ENCODE results near the gene U2AF1. TPM values are rescaled to one million over a fixed set of nuclear protein-coding genes. Genes with fewer than 3 reads are reported as not detected.

U2AF1 gene
- total RNA-seq, 2 experiments from 2014 or later: 60.8 to 75.0 TPM

Other genes with a start within 250 kb of the U2AF1 start
- gene WDR4, start 228.0 kb downstream of the U2AF1 start, total RNA-seq (2014; rRNA removed; shearing (Covaris generic)): 38.1 and 45.7 TPM in 2 replicates
- 62.2 and 73.8 TPM in 2 replicates for gene WDR4, start 228.0 kb downstream of the U2AF1 start, total RNA-seq (2022)
- 23.1 and 40.8 TPM in 2 replicates for gene NDUFV3, start 214.3 kb downstream of the U2AF1 start, total RNA-seq (2014; rRNA removed; shearing (Covaris generic))
- gene NDUFV3, start 214.3 kb downstream of the U2AF1 start, total RNA-seq (2022): 28.2 and 29.4 TPM in 2 replicates
- 0.09 TPM in 1 of 2 replicates, not detected in the other for gene ERVH48-1, start 181.9 kb downstream of the U2AF1 start, total RNA-seq (2014; rRNA removed; shearing (Covaris generic))
- not detected in 2 replicates for gene ERVH48-1, start 181.9 kb downstream of the U2AF1 start, total RNA-seq (2022)
- 23.7 and 25.5 TPM in 2 replicates for gene PKNOX1, start 133.0 kb downstream of the U2AF1 start, total RNA-seq (2014; rRNA removed; shearing (Covaris generic))
- 23.4 and 32.9 TPM in 2 replicates for gene PKNOX1, start 133.0 kb downstream of the U2AF1 start, total RNA-seq (2022)
- 222 and 263 TPM in 2 replicates for gene CBS, start 31.7 kb downstream of the U2AF1 start, total RNA-seq (2014; rRNA removed; shearing (Covaris generic))
- gene CBS, start 31.7 kb downstream of the U2AF1 start, total RNA-seq (2022): 435 and 436 TPM in 2 replicates
- gene CRYAA, start 61.4 kb upstream of the U2AF1 start, total RNA-seq (2014; rRNA removed; shearing (Covaris generic)): not detected in 2 replicates
- not detected in 2 replicates for gene CRYAA, start 61.4 kb upstream of the U2AF1 start, total RNA-seq (2022)